HepG2 (cell line): ENCODE measurements around the gene ENO2. TPM values are rescaled to one million over a fixed set of nuclear protein-coding genes. Genes with fewer than 3 reads are reported as not detected.

Source experiments
- AGO2 ChIP-seq: fragments of 200-400 bp; formaldehyde crosslinking; optimal IDR thresholded peaks from 2 replicates; pipeline ENCODE3; 2017; ENCODE audit warnings: mild to moderate bottlenecking, low read depth, low read length, moderate library complexity
- ATF7-NPFF ChIP-seq: sonication (generic); formaldehyde crosslinking; IDR thresholded peaks from 2 replicates; pipeline ENCODE4 v1.8.1; 2023; ENCODE audit warnings: mild to moderate bottlenecking, low read depth, missing genetic modification reagents, moderate library complexity
- CC2D1A ChIP-seq: sonication (generic); formaldehyde crosslinking; IDR thresholded peaks from 2 replicates; pipeline ENCODE4 v1.8.1; 2023; ENCODE audit warnings: mild to moderate bottlenecking, missing genetic modification reagents
- CREB1 ChIP-seq, 2 experiments: fragments of 450-650 bp in 1 of 2; IDR thresholded peaks; 2 replicates each; pipeline ENCODE4 v1.6.1; 2016 to 2017; ENCODE audit warnings: control low read depth in 1 of 2, mild to moderate bottlenecking in 1 of 2, missing compliant biosample characterization in 1 of 2, missing genetic modification characterization in 1 of 2
- ETV5 ChIP-seq: IDR thresholded peaks from 2 replicates; pipeline ENCODE4 v1.6.1; 2018; ENCODE audit warnings: missing biosample characterization, missing genetic modification reagents, inconsistent platforms, borderline replicate concordance
- FOXA1 ChIP-seq, 2 experiments: fragments of 450-650 bp in 1 of 2; sonication (generic) in 1 of 2; formaldehyde crosslinking in 1 of 2; IDR thresholded peaks; 2 replicates each; pipeline versions ENCODE4 v1.4.0 to v1.6.1; 2016 to 2020; ENCODE audit warnings: missing genetic modification reagents in 1 of 2
- FOXO4 ChIP-seq: sonication (generic); formaldehyde crosslinking; conservative IDR thresholded peaks from 2 replicates; pipeline ENCODE4 v1.8.1; 2023; ENCODE audit warnings: missing genetic modification reagents
- KLF15 ChIP-seq: sonication (generic); formaldehyde crosslinking; IDR thresholded peaks from 2 replicates; pipeline ENCODE4 v1.8.1; 2023; ENCODE audit warnings: borderline replicate concordance, mild to moderate bottlenecking, inconsistent platforms, missing genetic modification reagents, mixed read lengths
- KLF16 ChIP-seq, 2 experiments: sonication (generic) in 1 of 2; formaldehyde crosslinking in 1 of 2; IDR thresholded peaks; 2 replicates each; pipeline versions ENCODE4 v1.6.1 to v1.8.0; 2016 to 2023; ENCODE audit warnings: missing genetic modification reagents in 2 of 2, missing compliant biosample characterization in 1 of 2
- PHF5A ChIP-seq: IDR thresholded peaks from one replicate; pipeline ENCODE4 v1.6.1; 2018; ENCODE audit warnings: low read depth, missing genetic modification reagents; ENCODE audit not compliant: unreplicated experiment
- POLR2AphosphoS2 ChIP-seq: IDR thresholded peaks from 2 replicates; pipeline ENCODE4 v1.6.1; 2011; ENCODE audit warnings: low read depth, low read length, improper control_type of control experiment
- SALL2 ChIP-seq: sonication (generic); formaldehyde crosslinking; IDR thresholded peaks from 2 replicates; pipeline ENCODE4 v1.8.1; 2023; ENCODE audit warnings: mild to moderate bottlenecking, missing genetic modification reagents, inconsistent platforms
- TCF7L2 ChIP-seq: IDR thresholded peaks from 2 replicates; pipeline ENCODE4 v1.6.1; 2011; ENCODE audit warnings: mild to moderate bottlenecking, low read depth, low read length, moderate library complexity
- ZFY ChIP-seq: sonication (generic); formaldehyde crosslinking; IDR thresholded peaks from 2 replicates; pipeline ENCODE4 v1.4.0; 2020; ENCODE audit warnings: missing genetic modification reagents
- polyA plus RNA-seq, 8 experiments: library from polyadenylated mRNA; depleted of rRNA in 3 of 8; stranded (reverse) in 7 of 8; unstranded in 1 of 8; fragments of >200 nt; fragmentation: Illumina TruSeq in 4 of 8; extraction: Trizol in 4 of 8; gene quantifications; 2 replicates each; pipeline versions ENCODE4 v1.2.1 to v1.2.3, GENCODE V29; 2011 to 2016; ENCODE audit warnings: low read depth in 4 of 8, missing spikeins in 1 of 8, mixed read lengths in 1 of 8; ENCODE audit not compliant: insufficient read depth in 1 of 8
- total RNA-seq, 5 experiments: library from RNA; depleted of rRNA; stranded (reverse); fragments of >200 nt; fragmentation: Illumina TruSeq; extraction: Trizol; gene quantifications; 2 replicates each; pipeline ENCODE4 v1.2.3, GENCODE V29; 2016; ENCODE audit warnings: low read depth in 1 of 5
- TF ChIP-seq, protein P1 (sequence below): sonication (generic); formaldehyde crosslinking; IDR thresholded peaks from 2 replicates; pipeline ENCODE4 v1.4.0; 2020; ENCODE audit warnings: missing genetic modification reagents
- TF ChIP-seq, protein P2 (sequence below): sonication (generic); formaldehyde crosslinking; IDR thresholded peaks from 2 replicates; pipeline ENCODE4 v1.4.0; 2020; ENCODE audit warnings: missing genetic modification reagents
- TF ChIP-seq, protein P3 (sequence below): IDR thresholded peaks from 2 replicates; pipeline ENCODE4 v1.6.1; 2016; ENCODE audit warnings: low read depth, borderline replicate concordance

ENO2 gene
- total and polyA plus RNA-seq, 2 of the 13 experiments (the other 11 are each of a cell fraction or from before 2014, with no cell fraction given), result 19.3 to 136 TPM

DNA sequence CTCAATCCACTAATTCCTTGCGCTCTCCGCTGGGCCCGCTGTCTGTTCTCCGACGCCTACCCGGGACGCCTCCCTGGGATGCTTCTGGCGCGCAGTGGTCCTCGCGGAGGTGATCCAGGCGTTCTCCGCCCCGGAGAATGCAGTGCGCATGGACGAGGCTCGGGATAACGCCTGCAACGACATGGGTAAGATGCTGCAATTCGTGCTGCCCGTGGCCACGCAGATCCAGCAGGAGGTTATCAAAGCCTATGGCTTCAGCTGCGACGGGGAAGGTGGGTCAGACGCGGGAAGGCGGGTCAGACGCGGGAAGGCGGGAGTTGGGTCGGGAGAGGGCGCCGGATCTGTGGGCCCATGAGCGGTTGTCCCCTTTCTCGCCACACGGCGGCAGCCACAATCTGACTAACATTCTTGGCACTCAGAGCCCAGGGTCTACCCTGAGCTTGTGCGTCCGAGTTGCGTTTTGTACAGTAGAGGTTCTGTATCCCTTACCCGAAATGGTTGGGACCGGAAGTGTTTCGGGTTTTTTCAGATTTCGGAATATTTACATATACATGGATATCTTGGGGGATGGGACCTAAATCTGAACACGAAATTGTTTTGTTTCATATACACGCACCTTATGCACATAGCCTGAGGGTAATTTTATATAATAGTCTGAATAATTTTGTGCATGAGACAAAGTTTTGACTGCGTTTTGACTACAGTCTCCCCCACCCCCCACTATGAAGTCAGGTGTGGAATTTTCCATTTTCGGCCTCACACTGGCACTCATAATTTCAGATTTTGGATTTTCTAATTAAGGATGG lies 30.2 kb downstream of the ENO2 start (continued):
- TF ChIP-seq ETV5 (CRISPR knock-in tag), result peak; percentile 65; the same call in 1 of the 2 replicates
- no peak for TF ChIP-seq CC2D1A (CRISPR knock-in tag)
- TF ChIP-seq, protein P1, sequence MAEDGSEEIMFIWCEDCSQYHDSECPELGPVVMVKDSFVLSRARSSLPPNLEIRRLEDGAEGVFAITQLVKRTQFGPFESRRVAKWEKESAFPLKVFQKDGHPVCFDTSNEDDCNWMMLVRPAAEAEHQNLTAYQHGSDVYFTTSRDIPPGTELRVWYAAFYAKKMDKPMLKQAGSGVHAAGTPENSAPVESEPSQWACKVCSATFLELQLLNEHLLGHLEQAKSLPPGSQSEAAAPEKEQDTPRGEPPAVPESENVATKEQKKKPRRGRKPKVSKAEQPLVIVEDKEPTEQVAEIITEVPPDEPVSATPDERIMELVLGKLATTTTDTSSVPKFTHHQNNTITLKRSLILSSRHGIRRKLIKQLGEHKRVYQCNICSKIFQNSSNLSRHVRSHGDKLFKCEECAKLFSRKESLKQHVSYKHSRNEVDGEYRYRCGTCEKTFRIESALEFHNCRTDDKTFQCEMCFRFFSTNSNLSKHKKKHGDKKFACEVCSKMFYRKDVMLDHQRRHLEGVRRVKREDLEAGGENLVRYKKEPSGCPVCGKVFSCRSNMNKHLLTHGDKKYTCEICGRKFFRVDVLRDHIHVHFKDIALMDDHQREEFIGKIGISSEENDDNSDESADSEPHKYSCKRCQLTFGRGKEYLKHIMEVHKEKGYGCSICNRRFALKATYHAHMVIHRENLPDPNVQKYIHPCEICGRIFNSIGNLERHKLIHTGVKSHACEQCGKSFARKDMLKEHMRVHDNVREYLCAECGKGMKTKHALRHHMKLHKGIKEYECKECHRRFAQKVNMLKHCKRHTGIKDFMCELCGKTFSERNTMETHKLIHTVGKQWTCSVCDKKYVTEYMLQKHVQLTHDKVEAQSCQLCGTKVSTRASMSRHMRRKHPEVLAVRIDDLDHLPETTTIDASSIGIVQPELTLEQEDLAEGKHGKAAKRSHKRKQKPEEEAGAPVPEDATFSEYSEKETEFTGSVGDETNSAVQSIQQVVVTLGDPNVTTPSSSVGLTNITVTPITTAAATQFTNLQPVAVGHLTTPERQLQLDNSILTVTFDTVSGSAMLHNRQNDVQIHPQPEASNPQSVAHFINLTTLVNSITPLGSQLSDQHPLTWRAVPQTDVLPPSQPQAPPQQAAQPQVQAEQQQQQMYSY (CRISPR knock-in tag), result 0 out of 2 replicates have a peak, but pooled peaks have one; percentile 33
- peak; percentile 67 for TF ChIP-seq PHF5A (CRISPR knock-in tag)
- peak; percentile 83 for TF ChIP-seq AGO2
- TF ChIP-seq TCF7L2, result no peak
- no peak; a peak in 1 of 4 replicates for TF ChIP-seq KLF16 (CRISPR knock-in tag; IDR thresholded peaks at IDR 0.05)
- no peak for TF ChIP-seq ATF7-NPFF (CRISPR knock-in tag)
- TF ChIP-seq CREB1 (IDR thresholded peaks at IDR 0.05), result no peak
- no peak for TF ChIP-seq CREB1 (CRISPR knock-in tag; IDR thresholded peaks at IDR 0.05)
- TF ChIP-seq FOXA1 (IDR thresholded peaks at IDR 0.05), result no peak
- TF ChIP-seq FOXA1 (CRISPR knock-in tag; IDR thresholded peaks at IDR 0.05), result no peak
- TF ChIP-seq KLF15 (CRISPR knock-in tag), result no peak
- TF ChIP-seq, protein P2, sequence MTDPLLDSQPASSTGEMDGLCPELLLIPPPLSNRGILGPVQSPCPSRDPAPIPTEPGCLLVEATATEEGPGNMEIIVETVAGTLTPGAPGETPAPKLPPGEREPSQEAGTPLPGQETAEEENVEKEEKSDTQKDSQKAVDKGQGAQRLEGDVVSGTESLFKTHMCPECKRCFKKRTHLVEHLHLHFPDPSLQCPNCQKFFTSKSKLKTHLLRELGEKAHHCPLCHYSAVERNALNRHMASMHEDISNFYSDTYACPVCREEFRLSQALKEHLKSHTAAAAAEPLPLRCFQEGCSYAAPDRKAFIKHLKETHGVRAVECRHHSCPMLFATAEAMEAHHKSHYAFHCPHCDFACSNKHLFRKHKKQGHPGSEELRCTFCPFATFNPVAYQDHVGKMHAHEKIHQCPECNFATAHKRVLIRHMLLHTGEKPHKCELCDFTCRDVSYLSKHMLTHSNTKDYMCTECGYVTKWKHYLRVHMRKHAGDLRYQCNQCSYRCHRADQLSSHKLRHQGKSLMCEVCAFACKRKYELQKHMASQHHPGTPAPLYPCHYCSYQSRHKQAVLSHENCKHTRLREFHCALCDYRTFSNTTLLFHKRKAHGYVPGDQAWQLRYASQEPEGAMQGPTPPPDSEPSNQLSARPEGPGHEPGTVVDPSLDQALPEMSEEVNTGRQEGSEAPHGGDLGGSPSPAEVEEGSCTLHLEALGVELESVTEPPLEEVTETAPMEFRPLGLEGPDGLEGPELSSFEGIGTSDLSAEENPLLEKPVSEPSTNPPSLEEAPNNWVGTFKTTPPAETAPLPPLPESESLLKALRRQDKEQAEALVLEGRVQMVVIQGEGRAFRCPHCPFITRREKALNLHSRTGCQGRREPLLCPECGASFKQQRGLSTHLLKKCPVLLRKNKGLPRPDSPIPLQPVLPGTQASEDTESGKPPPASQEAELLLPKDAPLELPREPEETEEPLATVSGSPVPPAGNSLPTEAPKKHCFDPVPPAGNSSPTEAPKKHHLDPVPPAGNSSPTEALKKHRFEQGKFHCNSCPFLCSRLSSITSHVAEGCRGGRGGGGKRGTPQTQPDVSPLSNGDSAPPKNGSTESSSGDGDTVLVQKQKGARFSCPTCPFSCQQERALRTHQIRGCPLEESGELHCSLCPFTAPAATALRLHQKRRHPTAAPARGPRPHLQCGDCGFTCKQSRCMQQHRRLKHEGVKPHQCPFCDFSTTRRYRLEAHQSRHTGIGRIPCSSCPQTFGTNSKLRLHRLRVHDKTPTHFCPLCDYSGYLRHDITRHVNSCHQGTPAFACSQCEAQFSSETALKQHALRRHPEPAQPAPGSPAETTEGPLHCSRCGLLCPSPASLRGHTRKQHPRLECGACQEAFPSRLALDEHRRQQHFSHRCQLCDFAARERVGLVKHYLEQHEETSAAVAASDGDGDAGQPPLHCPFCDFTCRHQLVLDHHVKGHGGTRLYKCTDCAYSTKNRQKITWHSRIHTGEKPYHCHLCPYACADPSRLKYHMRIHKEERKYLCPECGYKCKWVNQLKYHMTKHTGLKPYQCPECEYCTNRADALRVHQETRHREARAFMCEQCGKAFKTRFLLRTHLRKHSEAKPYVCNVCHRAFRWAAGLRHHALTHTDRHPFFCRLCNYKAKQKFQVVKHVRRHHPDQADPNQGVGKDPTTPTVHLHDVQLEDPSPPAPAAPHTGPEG, result peak; percentile 74; the same call in 1 of the 2 replicates
- peak; percentile 73 for TF ChIP-seq SALL2 (CRISPR knock-in tag)
- no peak for TF ChIP-seq POLR2AphosphoS2
- TF ChIP-seq, protein P3, sequence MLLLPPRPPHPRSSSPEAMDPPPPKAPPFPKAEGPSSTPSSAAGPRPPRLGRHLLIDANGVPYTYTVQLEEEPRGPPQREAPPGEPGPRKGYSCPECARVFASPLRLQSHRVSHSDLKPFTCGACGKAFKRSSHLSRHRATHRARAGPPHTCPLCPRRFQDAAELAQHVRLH (CRISPR knock-in tag), result 0 out of 2 replicates have a peak, but pooled peaks have one; percentile 4
- TF ChIP-seq ZFY (CRISPR knock-in tag), result peak; percentile 62; the same call in 1 of the 2 replicates
- TF ChIP-seq FOXO4 (CRISPR knock-in tag), result no peak
